ENCODE results near the gene GOLGA6A. TPM values are rescaled to one million over a fixed set of nuclear protein-coding genes. Genes with fewer than 3 reads are reported as not detected.

GOLGA6A gene
- total RNA-seq, 2 experiments from 2014 or later = not detected

DNA sequence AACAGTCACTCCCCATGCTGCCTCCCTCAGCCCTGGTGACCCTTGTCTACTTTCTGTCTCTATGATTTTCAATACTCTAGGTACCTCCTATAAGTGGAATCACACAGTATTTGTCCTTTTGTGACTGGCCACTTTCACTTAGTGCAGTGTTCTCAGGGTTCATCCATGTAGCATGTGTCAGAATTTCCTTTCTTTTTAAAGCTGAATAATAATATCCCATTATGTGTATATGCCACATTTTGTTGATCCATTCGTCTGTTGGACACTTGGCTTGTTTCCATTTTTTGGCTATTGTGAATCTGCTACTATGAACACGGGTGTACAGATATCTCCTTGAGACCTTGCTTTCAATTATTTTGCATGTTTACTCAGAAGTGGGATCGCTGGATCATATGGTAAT is 53.7 kb downstream of the GOLGA6A start:
- no peak for ATAC-seq
- no peaks in the 10 kb centered on the region for H3K4me1 Mint-ChIP-seq
- CTCF ChIA-PET = interaction anchor here (0.5 to 1.0 kb wide), 2 partner anchors 11 to 26 kb away, joined by 3 to 4 read pairs; no protein-coding TSS in a partner anchor
- no peaks in the 10 kb centered on the region for H3K9me3 Mint-ChIP-seq (ENCODE audit: low read depth)
- no peak overlapping the region for H3K27ac Mint-ChIP-seq
- no peak for DNase-seq
- H3K4me3 Mint-ChIP-seq = no peak overlapping the region
- intact Hi-C loops (cut with DNase I, micrococcal nuclease) = no loop called here
- H3K36me3 Mint-ChIP-seq (ENCODE audit: low read depth) = peaks cover 26% of the 10 kb centered on the region
- no peaks in the 10 kb centered on the region for H3K27me3 Mint-ChIP-seq
- POLR2A ChIA-PET = no interaction called here

DNA sequence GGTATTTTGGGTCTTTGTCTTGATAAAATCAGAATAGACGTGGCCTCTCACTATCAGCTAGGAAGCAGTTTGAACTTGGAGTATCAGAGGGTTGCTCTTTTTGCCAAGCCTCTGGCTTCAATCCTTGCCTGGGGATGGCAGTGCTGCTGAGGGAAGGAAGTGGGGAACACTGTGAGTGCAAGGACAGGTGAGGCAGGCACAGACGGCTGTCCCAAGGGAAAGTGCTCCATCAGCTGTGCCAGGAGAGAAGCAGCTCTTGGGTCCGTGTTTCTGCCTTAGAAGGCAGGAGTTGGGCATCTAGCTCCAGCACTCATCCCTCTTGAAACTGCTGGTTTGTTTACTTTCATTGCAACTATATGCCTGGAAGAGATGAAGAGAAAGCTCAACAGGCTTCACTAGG is 54.7 kb downstream of the GOLGA6A start:
- Mint-ChIP-seq H3K4me1 (peaks cover 4% of the 10 kb centered on the region), H3K27me3 (no peaks in the 10 kb centered on the region), H3K4me3 (no peak overlapping the region), H3K27ac (no peak overlapping the region), H3K9me3 (ENCODE audit: low read depth) (no peaks in the 10 kb centered on the region), H3K36me3 (ENCODE audit: low read depth) (peaks cover 27% of the 10 kb centered on the region)
- DNase-seq (no peak), ATAC-seq (no peak)
- POLR2A ChIA-PET = no interaction called here
- intact Hi-C loops (cut with DNase I, micrococcal nuclease) = no loop called here
- CTCF ChIA-PET = interaction anchor here (0.7 to 1.5 kb wide), 5 partner anchors 12 to 58 kb away, joined by 3 to 8 read pairs (median 4); no protein-coding TSS in a partner anchor

DNA sequence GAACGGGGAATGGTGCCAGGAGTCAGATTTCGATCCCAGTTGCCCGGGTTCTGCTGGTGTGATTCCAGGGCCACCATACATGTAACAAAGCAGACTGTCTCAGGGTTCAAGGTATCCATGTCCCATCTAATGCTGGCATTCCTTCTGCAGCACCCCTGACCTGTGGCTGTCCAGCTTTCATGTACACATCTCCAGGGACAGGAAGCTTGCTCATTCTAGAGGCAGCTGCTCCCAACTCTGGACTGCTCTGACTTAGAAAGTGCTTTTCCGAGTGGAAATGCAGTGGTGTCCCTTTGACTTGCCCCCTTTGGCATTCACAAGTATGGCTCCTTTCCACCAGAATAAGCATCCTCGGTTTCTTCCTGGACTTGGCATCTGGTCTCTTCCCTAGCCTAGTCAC is 56.9 kb downstream of the GOLGA6A start:
- POLR2A ChIA-PET = no interaction called here
- H3K36me3 Mint-ChIP-seq (ENCODE audit: low read depth) = peaks cover 36% of the 10 kb centered on the region
- no peak for DNase-seq
- no peak overlapping the region for H3K27ac Mint-ChIP-seq
- CTCF ChIA-PET = interaction anchor here (1.2 to 1.6 kb wide), 2 partner anchors 21 to 23 kb away, joined by 3 to 8 read pairs; no protein-coding TSS in a partner anchor
- peaks cover 12% of the 10 kb centered on the region for H3K4me1 Mint-ChIP-seq
- intact Hi-C loops (cut with DNase I, micrococcal nuclease) = no loop called here
- H3K27me3 Mint-ChIP-seq = no peaks in the 10 kb centered on the region
- H3K4me3 Mint-ChIP-seq = no peak overlapping the region
- no peak for ATAC-seq
- no peaks in the 10 kb centered on the region for H3K9me3 Mint-ChIP-seq (ENCODE audit: low read depth)

DNA sequence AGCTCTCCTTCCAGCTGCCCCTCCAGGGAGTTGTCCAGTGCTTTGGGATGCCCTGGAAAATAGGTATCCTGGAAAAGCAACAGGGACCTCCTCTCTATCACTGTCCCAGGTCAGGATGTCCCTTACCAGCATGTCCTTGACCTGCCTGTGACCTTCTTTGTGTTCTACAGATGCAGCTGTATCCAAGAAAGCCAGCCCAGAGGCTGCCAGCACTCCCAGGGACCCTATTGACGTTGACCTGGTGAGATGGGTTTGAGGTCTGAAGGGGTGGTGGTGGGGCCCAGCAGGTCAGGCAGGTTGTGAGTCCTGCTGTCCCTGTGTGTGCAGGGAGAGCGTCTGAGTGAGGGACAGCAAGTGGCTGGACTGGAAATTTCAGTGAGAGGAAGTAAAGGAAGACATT is 57.7 kb downstream of the GOLGA6A start:
- peaks cover 12% of the 10 kb centered on the region for H3K4me1 Mint-ChIP-seq
- H3K9me3 Mint-ChIP-seq (ENCODE audit: low read depth) = no peaks in the 10 kb centered on the region
- ATAC-seq (no peak), DNase-seq (no peak)
- H3K4me3 Mint-ChIP-seq = no peak overlapping the region
- intact Hi-C loops (cut with DNase I, micrococcal nuclease) = no loop called here
- no peaks in the 10 kb centered on the region for H3K27me3 Mint-ChIP-seq
- CTCF ChIA-PET = interaction anchor here (0.6 to 1.6 kb wide), 5 partner anchors 9 to 53 kb away, joined by 3 to 8 read pairs (median 3); no protein-coding TSS in a partner anchor
- POLR2A ChIA-PET = no interaction called here
- no peak overlapping the region for H3K27ac Mint-ChIP-seq
- H3K36me3 Mint-ChIP-seq (ENCODE audit: low read depth) = peaks cover 36% of the 10 kb centered on the region

DNA sequence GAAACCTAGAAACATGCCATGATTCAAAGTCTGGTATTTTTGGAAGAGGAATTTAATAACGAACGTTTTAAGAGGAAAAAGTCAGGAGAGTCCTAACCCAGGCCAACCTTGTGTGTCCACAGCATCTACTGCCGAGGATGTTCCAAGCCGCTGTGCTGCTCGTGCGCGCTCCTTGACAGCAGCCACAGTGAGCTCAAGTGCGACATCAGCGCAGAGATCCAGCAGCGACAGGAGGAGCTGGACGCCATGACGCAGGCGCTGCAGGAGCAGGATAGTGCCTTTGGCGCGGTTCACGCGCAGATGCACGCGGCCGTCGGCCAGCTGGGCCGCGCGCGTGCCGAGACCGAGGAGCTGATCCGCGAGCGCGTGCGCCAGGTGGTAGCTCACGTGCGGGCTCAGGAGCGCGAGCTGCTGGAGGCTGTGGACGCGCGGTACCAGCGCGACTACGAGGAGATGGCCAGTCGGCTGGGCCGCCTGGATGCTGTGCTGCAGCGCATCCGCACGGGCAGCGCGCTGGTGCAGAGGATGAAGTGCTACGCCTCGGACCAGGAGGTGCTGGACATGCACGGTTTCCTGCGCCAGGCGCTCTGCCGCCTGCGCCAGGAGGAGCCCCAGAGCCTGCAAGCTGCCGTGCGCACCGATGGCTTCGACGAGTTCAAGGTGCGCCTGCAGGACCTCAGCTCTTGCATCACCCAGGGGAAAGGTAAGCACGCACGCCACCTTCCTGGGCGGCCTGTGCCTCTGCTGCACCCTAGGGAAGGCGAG is 59.5 kb downstream of the GOLGA6A start:
- Mint-ChIP-seq H3K4me1 (peaks cover 12% of the 10 kb centered on the region), H3K27ac (no peak overlapping the region), H3K36me3 (ENCODE audit: low read depth) (peaks cover 31% of the 10 kb centered on the region), H3K4me3 (no peak overlapping the region), H3K27me3 (no peaks in the 10 kb centered on the region), H3K9me3 (ENCODE audit: low read depth) (no peaks in the 10 kb centered on the region)
- ChIA-PET POLR2A (no interaction called here), CTCF (interaction anchor here (0.8 to 1.3 kb wide), 2 partner anchors 28 to 50 kb away, joined by 3 read pairs; partner anchors contain the start of gene PML)
- intact Hi-C loops (cut with DNase I, micrococcal nuclease) = no loop called here
- ATAC-seq = no peak
- DNase-seq = no peak

Other genes starting within 250 kb of the GOLGA6A start
- not detected for gene TBC1D21, start 209.0 kb downstream of the GOLGA6A start, total RNA-seq
- gene LOXL1, start 156.1 kb downstream of the GOLGA6A start, total RNA-seq = 1 to 10 TPM; 1.9 to 2.5 TPM
- gene STOML1, start 90.3 kb downstream of the GOLGA6A start, total RNA-seq = 1 to 10 TPM; 6.3 to 7.1 TPM
- 10 to 100 TPM; 72.6 to 75.4 TPM for gene PML, start 87.8 kb downstream of the GOLGA6A start, total RNA-seq
- gene ISLR2, start 48.0 kb upstream of the GOLGA6A start, total RNA-seq = under 1 TPM in 1 of 2 experiments, not detected in 1; 0.05 TPM
- gene ISLR, start 91.2 kb upstream of the GOLGA6A start, total RNA-seq = not detected
- gene STRA6, start 120.2 kb upstream of the GOLGA6A start, total RNA-seq = not detected
- gene CCDC33, start 153.8 kb upstream of the GOLGA6A start, total RNA-seq = not detected